K562 (cell line): Measurements from ENCODE around the gene DPEP2NB. TPM values are rescaled to one million over a fixed set of nuclear protein-coding genes. Genes with fewer than 3 reads are reported as not detected.

Experiments
- ATAC-seq: fragments of 200-7000 bp; cut with Tn5 transposase; 3 replicates; pipeline ENCODE4 v1.9.1; 2020; ENCODE audit warnings: moderate library complexity
- BruUV-seq: library from RNA; stranded (reverse); fragments of 400-500 nt; replicated peaks from 2 replicates; lab custom pipeline; 2021; lab: Mats Ljungman, UMichigan
- CTCF ChIA-PET: fragments of 300-600 bp; formaldehyde crosslinking; extraction: SDS; loops from one replicate; lab custom pipeline; 2021; ENCODE audit warnings: low intra/inter-chr PET ratio; lab: Yijun Ruan, JAX
- POLR2A ChIA-PET: fragments of 300-600, 350-650 bp; sonication (Branson Sonifier 250); formaldehyde crosslinking; extraction: SDS; loops from one replicate; lab custom pipeline; 2021; ENCODE audit warnings: antibody characterized with exemption, inconsistent platforms; lab: Yijun Ruan, JAX
- DNase-seq, 4 experiments: peaks; one replicate each; pipeline versions ENCODE4 v3.0.0 to v3.0.0-alpha.2; 2011 to 2018; ENCODE audit warnings: low spot score in 3 of 4, mixed read lengths in 3 of 4; ENCODE audit errors: extremely low read depth in 1 of 4
- FAIRE-seq: peaks from 2 replicates; lab custom pipeline; 2011; peaks lifted over from hg19 to GRCh38; lab: Jason Lieb, UNC
- H2AFZ ChIP-seq: 2 replicates; pipeline ENCODE4 v1.6.0; 2011; ENCODE audit warnings: low read depth, low read length, control low read depth, inconsistent platforms
- H3K27ac ChIP-seq: fragments of 200-600 bp; 3 replicates; pipeline ENCODE4 v1.8.0; 2011; ENCODE audit warnings: low read depth, mild to moderate bottlenecking, control low read depth, inconsistent platforms, low read length, moderate library complexity, mixed read lengths; ENCODE audit errors: extremely low read depth
- H3K27me3 ChIP-seq, 2 experiments: fragments of 300-600 bp in 1 of 2; 2 replicates in 1 of 2; 3 replicates in 1 of 2; pipeline versions ENCODE4 v1.6.0 to v1.8.0; 2011; ENCODE audit warnings: inconsistent platforms in 2 of 2, low read length in 2 of 2, mild to moderate bottlenecking in 1 of 2, mixed read lengths in 1 of 2, moderate library complexity in 1 of 2; ENCODE audit not compliant: control insufficient read depth in 2 of 2, insufficient read depth in 2 of 2
- H3K36me3 ChIP-seq: fragments of 300-600 bp; 3 replicates; pipeline ENCODE4 v1.8.0; 2011; ENCODE audit warnings: mild to moderate bottlenecking, low read length, inconsistent platforms; ENCODE audit not compliant: control insufficient read depth, insufficient read depth
- H3K4me1 ChIP-seq, 2 experiments: fragments of 200-600 bp in 1 of 2; replicated peaks in 1 of 2; 2 replicates in 1 of 2; 3 replicates in 1 of 2; pipeline versions ENCODE4 v1.5.1 to v1.8.0; 2011; ENCODE audit warnings: inconsistent platforms in 2 of 2, low read length in 2 of 2, mild to moderate bottlenecking in 1 of 2, mixed read lengths in 1 of 2, moderate library complexity in 1 of 2; ENCODE audit not compliant: control insufficient read depth in 2 of 2, insufficient read depth in 2 of 2
- H3K4me2 ChIP-seq: 2 replicates; pipeline ENCODE4 v1.6.1; 2011; ENCODE audit warnings: low read length, control low read depth, inconsistent platforms, mixed read lengths; ENCODE audit not compliant: insufficient read depth
- H3K4me3 ChIP-seq: fragments of 200-600 bp; sonication (generic), shearing (Covaris generic); 2 replicates; pipeline ENCODE4 v1.5.1; 2016; ENCODE audit warnings: control low read depth, inconsistent platforms
- H3K79me2 ChIP-seq: fragments of 200-600 bp; 3 replicates; pipeline ENCODE4 v1.8.0; 2011; ENCODE audit warnings: low read length, inconsistent platforms; ENCODE audit not compliant: control insufficient read depth, insufficient read depth
- H3K9ac ChIP-seq, 2 experiments: 2 replicates each; pipeline versions ENCODE4 v1.6.0 to v1.6.1; 2011; ENCODE audit warnings: low read depth in 2 of 2, low read length in 2 of 2, control low read depth in 1 of 2, inconsistent platforms in 1 of 2, mild to moderate bottlenecking in 1 of 2, mixed read lengths in 1 of 2; ENCODE audit not compliant: insufficient read depth in 1 of 2
- H3K9me1 ChIP-seq: one replicate; pipeline ENCODE4 v1.6.0; 2011; ENCODE audit warnings: inconsistent platforms, mild to moderate bottlenecking, low read length, moderate library complexity; ENCODE audit not compliant: control insufficient read depth, insufficient read depth
- H3K9me3 ChIP-seq: replicated peaks from 2 replicates; pipeline ENCODE4 v1.5.1; 2011; ENCODE audit warnings: low read depth, low read length, inconsistent platforms; ENCODE audit not compliant: control insufficient read depth, insufficient read depth
- H4K20me1 ChIP-seq: replicated peaks from 2 replicates; pipeline ENCODE4 v1.6.1; 2011; ENCODE audit warnings: low read length, inconsistent platforms, mixed read lengths; ENCODE audit not compliant: control insufficient read depth, insufficient read depth
- ATF1 ChIP-seq, 2 experiments: fragments of 450-650 bp in 1 of 2; IDR thresholded peaks; 2 replicates each; pipeline ENCODE4 v1.6.1; 2016; ENCODE audit warnings: missing compliant biosample characterization in 1 of 2, missing genetic modification characterization in 1 of 2
- CEBPB ChIP-seq: fragments of 450-650 bp; IDR thresholded peaks from 2 replicates; pipeline ENCODE4 v1.6.1; 2016; ENCODE audit warnings: missing genetic modification characterization, missing compliant biosample characterization
- DDX20 ChIP-seq: fragments of 450-650 bp; IDR thresholded peaks from 2 replicates; pipeline ENCODE4 v1.6.1; 2016; ENCODE audit warnings: missing genetic modification characterization, low read depth, mild to moderate bottlenecking, missing compliant biosample characterization, moderate library complexity
- HCFC1 ChIP-seq: IDR thresholded peaks from 2 replicates; pipeline ENCODE4 v1.6.1; 2012; ENCODE audit warnings: low read depth, low read length, improper control_type of control experiment
- ZBTB33 ChIP-seq: sonication (generic); formaldehyde crosslinking; IDR thresholded peaks from 2 replicates; pipeline ENCODE4 v1.8.1; 2023; ENCODE audit warnings: mild to moderate bottlenecking, missing genetic modification reagents
- ZNF121 ChIP-seq: sonication (generic); formaldehyde crosslinking; conservative IDR thresholded peaks from 2 replicates; pipeline ENCODE4 v1.8.0; 2022; ENCODE audit warnings: missing genetic modification reagents
- ZNF511 ChIP-seq: sonication (generic); formaldehyde crosslinking; IDR thresholded peaks from 2 replicates; pipeline ENCODE4 v1.8.0; 2022; ENCODE audit warnings: mild to moderate bottlenecking, missing genetic modification reagents
- WGBS: fragments of 100-300 bp; shearing (Covaris generic); methylation state at CpG from one replicate; pipeline ENCODE4 v1.1.6; 2016; ENCODE audit warnings: low coverage, mixed read lengths; ENCODE audit not compliant: insufficient coverage; ENCODE audit errors: missing lambda C conversion rate; 5-methylcytosine and 5-hydroxymethylcytosine counted together
- in situ Hi-C: fragments of 300-500 bp; cut with MboI; formaldehyde crosslinking; loops from 4 replicates; pipeline ENCODE4 v1.15.0; 2018; ENCODE audit warnings: inconsistent platforms, mixed read lengths
- intact Hi-C: fragments of 100-400 bp; cut with micrococcal nuclease; formaldehyde crosslinking; loops from 2 replicates; pipeline ENCODE4 v1.14.2; 2022
- polyA plus RNA-seq, 8 experiments: library from polyadenylated mRNA; depleted of rRNA in 4 of 8; stranded (reverse) in 5 of 8; unstranded in 3 of 8; fragments of >200 nt; fragmentation: Nextera tagmentation in 2 of 8; fragmentation: Illumina TruSeq in 1 of 8; extraction: Ambion mirVana in 2 of 8; extraction: Trizol in 1 of 8; gene quantifications; 2 replicates each; pipeline versions ENCODE4 v1.2.1 to v1.2.3, GENCODE V29; 2011 to 2014; ENCODE audit warnings: inconsistent platforms in 1 of 8, missing spikeins in 1 of 8
- total RNA-seq, 7 experiments: library from RNA; depleted of rRNA in 6 of 7; stranded (reverse); fragments of >200 nt in 6 of 7; fragmentation: Illumina TruSeq in 2 of 7; extraction: Trizol in 2 of 7; gene quantifications; 2 replicates each; pipeline versions ENCODE4 v1.2.1 to v1.2.3, GENCODE V29; 2011 to 2021; ENCODE audit warnings: low replicate concordance in 1 of 7
- TF ChIP-seq, protein P1 (sequence below): sonication (generic); formaldehyde crosslinking; IDR thresholded peaks from 2 replicates; pipeline ENCODE4 v1.8.0; 2023; ENCODE audit warnings: mild to moderate bottlenecking, missing genetic modification reagents
- TF ChIP-seq, protein P2 (sequence below): sonication (generic); formaldehyde crosslinking; IDR thresholded peaks from 2 replicates; pipeline ENCODE4 v1.8.1; 2022; ENCODE audit warnings: missing genetic modification reagents

Gene DPEP2NB
- total and polyA plus RNA-seq, 9 of the 15 experiments (the other 6 are each of a cell fraction or from before 2014, with no cell fraction given) = not detected

- in situ Hi-C loops = no loop called here
- Histone ChIP-seq H3K9me3 (no peaks in the 10 kb centered on the region), H4K20me1 (no peaks in the 10 kb centered on the region), H2AFZ (0 out of 2 replicates have a peak overlapping the region, but pooled peaks have one; percentile 7), H3K9ac (peak overlapping the region in 1 of 2 experiments; percentile 31; a peak in 2 of 4 replicates), H3K4me3 (no peak overlapping the region), H3K4me2 (no peak overlapping the region), H3K36me3 (no peaks in the 10 kb centered on the region), H3K27ac (no peak overlapping the region), H3K79me2 (no peaks in the 10 kb centered on the region), H3K4me1 (peaks cover 22 to 28% of the 10 kb centered on the region in 2 experiments), H3K9me1 (no peaks in the 10 kb centered on the region), H3K27me3 (no peaks in the 10 kb centered on the region)
- no peak for TF ChIP-seq HCFC1
- no peak for TF ChIP-seq ZBTB33 (CRISPR knock-in tag)
- TF ChIP-seq ZNF121 (CRISPR knock-in tag) = peak; percentile 85
- TF ChIP-seq, protein P1, sequence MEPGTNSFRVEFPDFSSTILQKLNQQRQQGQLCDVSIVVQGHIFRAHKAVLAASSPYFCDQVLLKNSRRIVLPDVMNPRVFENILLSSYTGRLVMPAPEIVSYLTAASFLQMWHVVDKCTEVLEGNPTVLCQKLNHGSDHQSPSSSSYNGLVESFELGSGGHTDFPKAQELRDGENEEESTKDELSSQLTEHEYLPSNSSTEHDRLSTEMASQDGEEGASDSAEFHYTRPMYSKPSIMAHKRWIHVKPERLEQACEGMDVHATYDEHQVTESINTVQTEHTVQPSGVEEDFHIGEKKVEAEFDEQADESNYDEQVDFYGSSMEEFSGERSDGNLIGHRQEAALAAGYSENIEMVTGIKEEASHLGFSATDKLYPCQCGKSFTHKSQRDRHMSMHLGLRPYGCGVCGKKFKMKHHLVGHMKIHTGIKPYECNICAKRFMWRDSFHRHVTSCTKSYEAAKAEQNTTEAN (CRISPR knock-in tag) = no peak
- TF ChIP-seq ZNF511 = no peak
- TF ChIP-seq CEBPB (tag) = peak; percentile 63; the same call in 1 of the 2 replicates
- TF ChIP-seq ATF1 (CRISPR knock-in tag; IDR thresholded peaks at IDR 0.05) = no peak
- TF ChIP-seq ATF1 (tag; IDR thresholded peaks at IDR 0.05) = no peak
- TF ChIP-seq DDX20 (tag) = no peak
- TF ChIP-seq, protein P2, sequence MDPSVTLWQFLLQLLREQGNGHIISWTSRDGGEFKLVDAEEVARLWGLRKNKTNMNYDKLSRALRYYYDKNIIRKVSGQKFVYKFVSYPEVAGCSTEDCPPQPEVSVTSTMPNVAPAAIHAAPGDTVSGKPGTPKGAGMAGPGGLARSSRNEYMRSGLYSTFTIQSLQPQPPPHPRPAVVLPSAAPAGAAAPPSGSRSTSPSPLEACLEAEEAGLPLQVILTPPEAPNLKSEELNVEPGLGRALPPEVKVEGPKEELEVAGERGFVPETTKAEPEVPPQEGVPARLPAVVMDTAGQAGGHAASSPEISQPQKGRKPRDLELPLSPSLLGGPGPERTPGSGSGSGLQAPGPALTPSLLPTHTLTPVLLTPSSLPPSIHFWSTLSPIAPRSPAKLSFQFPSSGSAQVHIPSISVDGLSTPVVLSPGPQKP = no peak
- DNase-seq (no peak), FAIRE-seq (no peak), ATAC-seq (no peak)
- CTCF ChIA-PET = no interaction called here
- POLR2A ChIA-PET = interaction anchor here (1.0 to 1.9 kb wide), 2 partner anchors 33 to 53 kb away, joined by 3 to 4 read pairs; partner anchors contain the start of genes DDX28 and DUS2
- BruUV-seq = no TSS peak
- intact Hi-C loops = no loop called here
- WGBS = 70% methylated on average over 2 of the region's 3 CpGs
Observed at GRCh38 chr16:67988675-67989074, 27.0 kb downstream of the DPEP2NB start.
